Adrenal gland (tissue), 5 donors: ENCODE data around the gene PAPSS1.

Experiments
- CTCF ChIP-seq, 6 experiments: fragments of 450-650 bp in 4 of 6; fragments of 200-600 bp in 2 of 6; sonication (generic) in 1 of 6; IDR thresholded peaks; 1 replicate in 5 of 6; 2 replicates in 1 of 6; pipeline versions ENCODE4 v1.5.1 to v1.8.0; 2016 to 2021; ENCODE audit warnings: antibody characterized with exemption in 6 of 6, mild to moderate bottlenecking in 2 of 6, moderate library complexity in 1 of 6
- POLR2A ChIP-seq, 2 donors: fragments of 450-650 bp; IDR thresholded peaks; one replicate each; pipeline ENCODE4 v1.6.1; 2017; ENCODE audit warnings: antibody characterized with exemption in 2 of 2, mild to moderate bottlenecking in 2 of 2, moderate library complexity in 1 of 2
- donor health status: DM: no; HTN: no; CAD: no.

- no peak for TF ChIP-seq CTCF (IDR thresholded peaks at IDR 0.05)
- no peak for TF ChIP-seq POLR2A (IDR thresholded peaks at IDR 0.05)
Observed at GRCh38 chr4:107689912-107690587, 30.0 kb downstream of the PAPSS1 start.
